Loucy (cell line): Measurements from ENCODE around the gene NOL12.

Source experiments
- H2AFZ ChIP-seq: fragments of 200-600 bp; sonication (generic); 2 replicates; pipeline ENCODE4 v1.6.0; 2016; ENCODE audit warnings: antibody characterized with exemption, mild to moderate bottlenecking, low read length, moderate library complexity
- H3F3A ChIP-seq: fragments of 200-600 bp; 2 replicates; pipeline ENCODE4 v1.6.0; 2016; ENCODE audit warnings: antibody characterized with exemption, low read depth, mild to moderate bottlenecking
- H3K27me3 ChIP-seq: fragments of 200-600 bp; sonication (generic); 2 replicates; pipeline ENCODE4 v1.6.1; 2014; ENCODE audit warnings: low read length, mild to moderate bottlenecking; ENCODE audit not compliant: insufficient read depth, poor library complexity, severe bottlenecking
- H3K36me3 ChIP-seq: fragments of 200-600 bp; sonication (generic); 2 replicates; pipeline ENCODE4 v1.6.1; 2016; ENCODE audit warnings: low read length; ENCODE audit not compliant: insufficient read depth
- H3K4me1 ChIP-seq: fragments of 200-600 bp; sonication (generic); 2 replicates; pipeline ENCODE4 v1.5.1; 2014; ENCODE audit warnings: low read length, mild to moderate bottlenecking; ENCODE audit not compliant: insufficient read depth, poor library complexity, severe bottlenecking
- H3K4me2 ChIP-seq: fragments of 200-600 bp; sonication (generic); 2 replicates; pipeline ENCODE4 v1.6.0; 2014; ENCODE audit warnings: antibody characterized with exemption, low read length, low read depth, mild to moderate bottlenecking; ENCODE audit not compliant: poor library complexity, severe bottlenecking
- H3K4me3 ChIP-seq: fragments of 200-600 bp; sonication (generic); 2 replicates; pipeline ENCODE4 v1.5.1; 2014; ENCODE audit warnings: low read length, mild to moderate bottlenecking, mixed read lengths; ENCODE audit not compliant: poor library complexity, severe bottlenecking
- H3K79me2 ChIP-seq: fragments of 200-600 bp; sonication (generic); 2 replicates; pipeline ENCODE4 v1.6.1; 2014; ENCODE audit warnings: low read length; ENCODE audit not compliant: insufficient read depth
- H3K9ac ChIP-seq: fragments of 200-600 bp; sonication (generic); 2 replicates; pipeline ENCODE4 v1.6.0; 2014; ENCODE audit warnings: mild to moderate bottlenecking, low read depth, low read length, moderate library complexity; ENCODE audit not compliant: poor library complexity, severe bottlenecking
- H3K9me2 ChIP-seq: fragments of 200-600 bp; sonication (generic); replicated peaks from 2 replicates; pipeline ENCODE4 v1.6.1; 2016; ENCODE audit warnings: low read depth, low read length, mixed read lengths
- H3K9me3 ChIP-seq: fragments of 200-600 bp; sonication (generic); 2 replicates; pipeline ENCODE4 v1.6.1; 2014; ENCODE audit warnings: mild to moderate bottlenecking, antibody characterized with exemption, low read length, low read depth; ENCODE audit not compliant: insufficient read depth
- H4K20me1 ChIP-seq: fragments of 200-600 bp; sonication (generic); 2 replicates; pipeline ENCODE4 v1.6.0; 2014; ENCODE audit warnings: antibody characterized with exemption, low read length, mild to moderate bottlenecking; ENCODE audit not compliant: insufficient read depth, poor library complexity, severe bottlenecking
- CTCF ChIP-seq: fragments of 200-600 bp; sonication (generic); conservative IDR thresholded peaks from 2 replicates; pipeline ENCODE4 v1.5.1; 2014; ENCODE audit warnings: mild to moderate bottlenecking, antibody characterized with exemption, low read length
- EZH2phosphoT487 ChIP-seq: fragments of 200-600 bp; IDR thresholded peaks from 2 replicates; pipeline ENCODE4 v1.6.1; 2018; ENCODE audit warnings: antibody characterized with exemption, mild to moderate bottlenecking, moderate library complexity, borderline replicate concordance

Gene NOL12

DNA sequence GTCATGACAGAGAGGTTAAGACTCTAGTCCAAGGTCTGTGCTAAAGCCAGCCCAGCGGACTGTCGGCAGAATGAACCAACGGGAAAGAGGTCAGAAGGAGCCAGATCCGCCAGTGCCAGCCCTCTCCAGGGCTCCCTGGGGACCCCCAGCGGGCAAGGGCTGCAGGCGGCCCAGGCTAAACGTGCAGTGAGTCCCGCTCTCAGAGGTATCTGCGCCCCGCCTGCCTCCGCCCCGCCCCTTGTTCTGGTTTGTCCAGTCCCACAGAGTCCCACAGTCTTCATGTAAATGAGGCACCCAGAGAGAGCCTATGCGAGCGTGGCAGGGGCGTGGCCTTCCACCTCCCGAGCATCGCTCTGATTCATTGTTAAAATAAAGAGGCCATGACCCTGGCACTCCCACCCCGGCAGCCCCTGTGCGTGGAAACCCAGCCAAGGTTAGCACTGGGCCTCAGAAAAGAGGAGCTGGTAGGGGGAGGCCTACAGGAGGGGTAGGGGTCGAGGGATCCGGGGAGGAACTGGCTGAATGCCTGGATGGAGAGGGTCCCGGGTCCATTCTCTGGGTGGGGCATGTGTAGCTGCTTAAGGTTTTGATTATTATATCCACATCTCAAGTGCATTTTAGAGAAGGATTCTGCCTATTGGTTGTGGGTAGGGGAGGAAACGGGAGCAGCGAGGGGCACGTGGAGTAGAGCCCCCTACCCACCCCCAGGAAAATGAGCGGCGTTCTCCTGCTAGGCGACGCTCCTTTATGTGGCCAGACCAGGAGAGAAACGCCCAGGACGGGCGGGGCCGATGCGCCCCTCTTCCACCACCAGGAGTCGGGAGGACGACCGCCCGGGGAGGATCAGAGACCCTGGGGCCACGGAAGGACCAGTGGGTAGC lies 10.8 kb downstream of the NOL12 start, which contains the start of gene TRIOBP:
Gene TRIOBP, plus strand, starts transcription at position 392 of the 881 bp plus-strand sequence. CDS start 4,318 bp downstream, outside the sequence.
- Histone ChIP-seq H3K4me2 (peak within 1 kb of the TSS; percentile 67), H4K20me1 (no peaks in the 10 kb centered on the region), H3K9me2 (no peaks in the 10 kb centered on the region), H3K9me3 (no peaks in the 10 kb centered on the region), H3F3A (no peaks in the 10 kb centered on the region), H3K79me2 (no peaks in the 10 kb centered on the region), H3K4me3 (peak within 1 kb of the TSS; percentile 67), H2AFZ (no peak within 1 kb of the TSS), H3K36me3 (peaks cover 14% of the 10 kb centered on the region; the same call in 1 of the 2 replicates), H3K4me1 (peaks cover 13% of the 10 kb centered on the region), H3K9ac (no peak within 1 kb of the TSS), H3K27me3 (no peaks in the 10 kb centered on the region)
- TF ChIP-seq EZH2phosphoT487 = no peak
- TF ChIP-seq CTCF = peak; percentile 51; the same call in 1 of the 2 replicates

GRCh38 chr22:37697538-37697835 lies 11.3 kb downstream of the NOL12 start:
- no peaks in the 10 kb centered on the region for H3K9me3 ChIP-seq
- no peak overlapping the region for H3K9ac ChIP-seq
- no peaks in the 10 kb centered on the region for H3F3A ChIP-seq
- H4K20me1 ChIP-seq = no peaks in the 10 kb centered on the region
- peaks cover 13% of the 10 kb centered on the region for H3K4me1 ChIP-seq
- H3K9me2 ChIP-seq = no peaks in the 10 kb centered on the region
- H3K36me3 ChIP-seq = peaks cover 11% of the 10 kb centered on the region; the same call in 1 of the 2 replicates
- H3K4me3 ChIP-seq = peak overlapping the region; percentile 67
- no peaks in the 10 kb centered on the region for H3K27me3 ChIP-seq
- H2AFZ ChIP-seq = no peak overlapping the region
- peak overlapping the region; percentile 67 for H3K4me2 ChIP-seq
- H3K79me2 ChIP-seq = no peaks in the 10 kb centered on the region
- TF ChIP-seq EZH2phosphoT487 = no peak
- TF ChIP-seq CTCF = no peak

- Histone ChIP-seq H3K4me3 (no peak overlapping the region), H3K36me3 (no peaks in the 10 kb centered on the region)
- TF ChIP-seq CTCF (no peak), EZH2phosphoT487 (no peak)
Measured at GRCh38 chr22:37701141-37701786, 15.1 kb downstream of the NOL12 start.

More at GRCh38 chr22:37701141-37701786, 15.1 kb downstream of the NOL12 start:
- Histone ChIP-seq H3K4me2 (no peak overlapping the region), H3K9me2 (no peaks in the 10 kb centered on the region), H3K79me2 (no peaks in the 10 kb centered on the region), H3K4me1 (peaks cover 3% of the 10 kb centered on the region), H3K9me3 (no peaks in the 10 kb centered on the region), H3F3A (no peaks in the 10 kb centered on the region), H3K27me3 (no peaks in the 10 kb centered on the region), H2AFZ (no peak overlapping the region), H4K20me1 (no peaks in the 10 kb centered on the region), H3K9ac (no peak overlapping the region)
